ENCODE results near the gene ASPSCR1. TPM values are rescaled to one million over a fixed set of nuclear protein-coding genes. Genes with fewer than 3 reads are reported as not detected.

The ASPSCR1 gene
- total RNA-seq, 2 donors from 2014 or later = 38.1 to 40.1 TPM

DNA sequence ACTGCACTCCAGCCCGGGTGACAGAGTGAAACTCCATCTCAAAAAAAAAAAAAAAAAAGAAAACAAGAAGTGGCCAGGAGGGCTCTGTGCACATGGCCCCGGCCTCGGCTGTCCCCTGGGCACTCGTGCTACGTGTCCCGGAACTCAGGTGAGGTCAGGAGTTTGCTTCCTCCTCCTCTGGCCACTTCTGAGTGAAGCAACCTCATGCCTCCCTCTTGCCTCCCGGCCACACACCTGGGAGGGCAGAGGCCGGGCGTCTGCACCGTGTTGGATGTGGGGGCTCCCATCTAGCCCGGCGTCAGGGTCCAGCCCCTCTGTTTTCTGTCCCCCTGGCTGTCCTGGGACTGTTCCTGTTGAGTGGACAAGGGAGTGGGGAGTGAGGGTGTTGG is 22.2 kb downstream of the ASPSCR1 start:
- H3K4me1 Mint-ChIP-seq = peaks cover 3% of the 10 kb centered on the region
- H3K4me3 Mint-ChIP-seq = no peak overlapping the region
- no peaks in the 10 kb centered on the region for H3K36me3 Mint-ChIP-seq (ENCODE audit: low read depth)
- ATAC-seq (no peak), DNase-seq (no peak)
- no peaks in the 10 kb centered on the region for H3K27me3 Mint-ChIP-seq
- H3K9me3 ChIP-seq (ENCODE audit: control insufficient read depth, low read length, poor library complexity, severe bottlenecking) = no peaks in the 10 kb centered on the region
- no peak overlapping the region for H3K27ac Mint-ChIP-seq

GRCh38 chr17:81999976-82000802 is 22.8 kb downstream of the ASPSCR1 start:
- no peaks in the 10 kb centered on the region for H3K9me3 ChIP-seq (ENCODE audit: control insufficient read depth, low read length, poor library complexity, severe bottlenecking)
- ATAC-seq = no peak
- peaks cover 3% of the 10 kb centered on the region for H3K4me1 Mint-ChIP-seq
- no peak overlapping the region for H3K27ac Mint-ChIP-seq
- no peak for DNase-seq
- no peaks in the 10 kb centered on the region for H3K27me3 Mint-ChIP-seq
- H3K4me3 Mint-ChIP-seq = no peak overlapping the region
- H3K36me3 Mint-ChIP-seq (ENCODE audit: low read depth) = no peaks in the 10 kb centered on the region

DNA sequence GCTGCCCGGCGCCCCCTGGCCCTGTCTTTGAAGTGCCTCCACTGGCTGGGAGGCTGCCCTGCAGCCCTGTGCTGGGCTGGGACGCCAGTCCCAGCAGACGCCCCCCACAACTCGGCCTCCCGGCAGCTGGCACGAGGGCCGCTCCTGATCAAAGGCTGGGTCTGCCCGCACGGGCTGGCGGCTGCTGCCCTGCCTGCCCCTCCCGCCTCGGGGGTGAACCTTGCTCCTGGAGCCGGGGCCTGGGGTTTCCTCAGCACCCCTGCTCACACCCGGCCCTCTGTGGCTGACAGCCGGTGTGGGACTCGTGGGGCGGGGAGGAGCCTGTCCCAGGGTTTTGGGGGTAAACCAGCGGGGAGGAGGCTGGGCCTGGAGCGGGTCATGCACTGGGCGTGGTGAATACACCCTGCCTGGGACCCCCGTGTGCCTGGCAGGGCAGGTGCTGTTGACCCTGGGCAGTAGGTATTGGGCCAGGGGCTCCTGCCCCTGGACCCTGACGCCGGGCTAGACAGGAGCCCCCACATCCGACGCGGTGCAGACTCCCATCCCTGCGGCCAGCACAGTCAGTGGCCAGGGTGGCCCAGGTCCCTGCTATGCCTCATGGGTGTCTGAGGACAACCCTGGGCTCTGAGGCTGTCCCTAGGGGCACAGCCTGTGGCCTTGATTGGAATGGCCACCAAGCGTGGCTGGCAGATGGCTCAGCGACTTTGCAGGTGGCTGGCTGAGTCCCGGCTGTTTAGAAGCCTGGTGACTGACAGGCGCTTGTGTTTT is 23.6 kb downstream of the ASPSCR1 start:
- ATAC-seq = no peak
- H3K9me3 ChIP-seq (ENCODE audit: control insufficient read depth, low read length, poor library complexity, severe bottlenecking) = no peaks in the 10 kb centered on the region
- no peak overlapping the region for H3K27ac Mint-ChIP-seq
- peaks cover 3% of the 10 kb centered on the region for H3K4me1 Mint-ChIP-seq
- DNase-seq = no peak
- H3K4me3 Mint-ChIP-seq = no peak overlapping the region
- H3K27me3 Mint-ChIP-seq = no peaks in the 10 kb centered on the region
- no peaks in the 10 kb centered on the region for H3K36me3 Mint-ChIP-seq (ENCODE audit: low read depth)

DNA sequence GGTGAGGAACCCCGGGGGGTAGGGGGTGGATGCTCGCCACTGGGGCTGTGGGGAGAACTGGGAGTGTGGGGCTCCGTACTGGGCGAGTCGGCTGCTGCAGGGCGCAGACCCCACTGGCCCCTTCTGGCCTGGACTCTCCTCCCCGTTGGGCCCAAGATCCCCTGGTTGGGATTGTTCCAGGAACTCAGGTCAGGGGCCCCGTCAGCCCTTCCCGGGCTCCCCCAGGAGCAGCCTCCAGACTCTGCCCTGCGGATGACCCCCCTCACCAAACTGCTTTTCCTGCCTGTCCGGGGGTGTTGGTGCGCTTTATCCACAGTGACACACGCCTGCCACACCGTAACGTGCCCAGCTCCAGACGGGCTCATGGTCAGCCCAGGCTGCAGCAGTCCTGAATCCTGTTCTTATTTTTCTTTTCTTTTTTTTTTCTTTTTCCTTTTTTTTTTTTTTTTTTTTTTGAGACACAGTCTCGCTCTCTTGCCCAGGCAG is 24.2 kb downstream of the ASPSCR1 start:
- no peaks in the 10 kb centered on the region for H3K9me3 ChIP-seq (ENCODE audit: control insufficient read depth, low read length, poor library complexity, severe bottlenecking)
- H3K4me1 Mint-ChIP-seq = peaks cover 3% of the 10 kb centered on the region
- no peak overlapping the region for H3K4me3 Mint-ChIP-seq
- no peaks in the 10 kb centered on the region for H3K36me3 Mint-ChIP-seq (ENCODE audit: low read depth)
- ATAC-seq = no peak
- no peak overlapping the region for H3K27ac Mint-ChIP-seq
- H3K27me3 Mint-ChIP-seq = no peaks in the 10 kb centered on the region
- DNase-seq = no peak

DNA sequence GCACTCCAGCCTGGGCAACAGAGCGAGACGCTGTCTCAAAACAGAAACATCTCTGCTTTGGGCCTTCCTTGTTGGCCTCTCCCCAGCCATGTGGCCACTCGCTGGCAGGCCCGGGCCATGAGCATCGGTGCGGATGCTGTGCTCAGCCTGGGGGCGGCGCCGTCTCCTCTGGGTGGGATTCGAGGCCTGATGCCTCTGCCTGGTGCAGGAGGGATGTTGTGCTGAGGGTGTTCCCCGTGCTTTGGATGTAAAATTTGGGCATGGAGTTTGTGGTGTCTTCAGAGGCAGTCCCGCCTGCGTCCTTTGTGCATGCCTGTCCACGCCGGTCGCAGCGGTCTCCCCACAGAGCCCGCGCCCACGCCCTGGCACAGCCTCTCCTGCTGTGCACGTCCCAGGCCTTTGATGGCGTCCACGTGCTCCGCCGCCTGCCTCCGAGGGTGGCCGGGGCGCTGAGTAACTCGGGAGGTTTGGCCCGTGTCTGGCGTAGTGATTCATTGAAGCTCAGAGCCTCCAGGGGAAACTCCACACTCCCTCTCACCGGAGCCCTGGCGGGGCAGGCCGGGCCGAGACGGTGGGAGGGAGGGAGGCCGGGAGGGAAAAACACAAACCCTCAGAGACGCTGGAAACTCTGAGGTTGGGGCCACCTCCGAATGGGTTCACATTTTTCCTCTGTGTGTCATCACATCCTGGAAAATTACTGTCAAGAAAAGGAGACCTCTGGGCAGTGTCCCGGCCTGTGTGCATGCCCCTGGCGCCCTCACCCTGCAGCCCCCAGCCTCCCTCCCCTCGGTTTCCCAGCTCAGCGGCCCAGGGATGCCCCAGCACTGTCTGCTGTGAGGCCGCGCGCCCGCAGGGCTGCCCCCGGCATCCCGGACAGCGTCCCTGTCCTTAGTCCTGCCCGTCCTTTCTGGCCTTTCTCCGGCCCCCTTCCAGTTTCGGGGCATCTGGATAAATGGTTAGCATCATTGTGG is 26.3 kb downstream of the ASPSCR1 start:
- no peak for DNase-seq
- peak; percentile 51 for ATAC-seq
- Mint-ChIP-seq H3K4me3 (no peak overlapping the region), H3K4me1 (no peaks in the 10 kb centered on the region), H3K27me3 (no peaks in the 10 kb centered on the region), H3K27ac (no peak overlapping the region), H3K36me3 (ENCODE audit: low read depth) (no peaks in the 10 kb centered on the region)
- H3K9me3 ChIP-seq (ENCODE audit: control insufficient read depth, low read length, poor library complexity, severe bottlenecking) = no peaks in the 10 kb centered on the region

GRCh38 chr17:82004517-82005455 is 27.4 kb downstream of the ASPSCR1 start:
- DNase-seq (no peak), ATAC-seq (no peak)
- no peaks in the 10 kb centered on the region for H3K36me3 Mint-ChIP-seq (ENCODE audit: low read depth)
- no peaks in the 10 kb centered on the region for H3K27me3 Mint-ChIP-seq
- H3K4me1 Mint-ChIP-seq = no peaks in the 10 kb centered on the region
- no peak overlapping the region for H3K4me3 Mint-ChIP-seq
- H3K9me3 ChIP-seq (ENCODE audit: control insufficient read depth, low read length, poor library complexity, severe bottlenecking) = no peaks in the 10 kb centered on the region
- H3K27ac Mint-ChIP-seq = no peak overlapping the region

DNA sequence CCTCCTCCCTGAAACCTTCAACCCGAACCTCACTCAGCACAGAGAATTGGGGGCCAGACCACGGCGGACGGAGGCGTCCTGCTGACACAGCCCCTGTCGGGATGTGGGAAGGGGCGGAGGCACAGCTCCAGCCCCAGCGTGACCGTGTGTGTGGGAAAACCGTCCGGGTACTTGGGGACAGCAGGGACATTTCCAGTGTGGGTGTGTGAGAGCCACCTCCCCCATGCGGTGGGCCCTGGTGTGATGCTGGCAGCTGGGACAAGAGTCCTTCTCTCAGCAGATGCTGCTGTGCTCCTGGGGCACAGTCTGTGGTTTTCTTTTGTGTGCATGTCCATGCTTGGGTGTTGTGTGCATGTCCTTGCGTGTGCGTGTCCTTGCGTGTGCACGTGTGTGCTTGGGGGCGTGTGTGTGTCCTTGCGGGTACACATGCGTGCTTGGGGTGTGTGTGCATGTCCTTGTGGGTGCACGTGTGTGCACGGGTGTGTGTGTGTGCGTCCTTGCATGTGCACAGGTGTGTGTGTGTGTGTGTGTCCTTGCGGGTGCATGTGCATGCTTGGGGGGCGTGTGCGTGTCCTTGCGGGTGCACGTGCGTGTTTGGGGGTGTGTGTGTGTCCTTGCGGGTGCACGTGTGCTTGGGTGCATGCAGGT is 28.4 kb downstream of the ASPSCR1 start:
- H3K4me1 Mint-ChIP-seq = no peaks in the 10 kb centered on the region
- H3K36me3 Mint-ChIP-seq (ENCODE audit: low read depth) = no peaks in the 10 kb centered on the region
- no peak overlapping the region for H3K4me3 Mint-ChIP-seq
- no peak overlapping the region for H3K27ac Mint-ChIP-seq
- DNase-seq (no peak), ATAC-seq (no peak)
- no peaks in the 10 kb centered on the region for H3K27me3 Mint-ChIP-seq
- H3K9me3 ChIP-seq (ENCODE audit: control insufficient read depth, low read length, poor library complexity, severe bottlenecking) = no peaks in the 10 kb centered on the region

- no peaks in the 10 kb centered on the region for H3K36me3 Mint-ChIP-seq (ENCODE audit: low read depth)
- H3K9me3 ChIP-seq (ENCODE audit: control insufficient read depth, low read length, poor library complexity, severe bottlenecking) = no peaks in the 10 kb centered on the region
- H3K4me1 Mint-ChIP-seq = no peaks in the 10 kb centered on the region
- H3K4me3 Mint-ChIP-seq = no peak overlapping the region
- H3K27ac Mint-ChIP-seq = no peak overlapping the region
- ATAC-seq = no peak
- H3K27me3 Mint-ChIP-seq = no peaks in the 10 kb centered on the region
- no peak for DNase-seq
Observed at GRCh38 chr17:82006468-82007227, 29.2 kb downstream of the ASPSCR1 start.

- no peak overlapping the region for H3K27ac Mint-ChIP-seq
- H3K27me3 Mint-ChIP-seq = no peaks in the 10 kb centered on the region
- no peak overlapping the region for H3K4me3 Mint-ChIP-seq
- DNase-seq = no peak
- no peaks in the 10 kb centered on the region for H3K36me3 Mint-ChIP-seq (ENCODE audit: low read depth)
- H3K9me3 ChIP-seq (ENCODE audit: control insufficient read depth, low read length, poor library complexity, severe bottlenecking) = no peaks in the 10 kb centered on the region
- ATAC-seq = no peak
- H3K4me1 Mint-ChIP-seq = no peaks in the 10 kb centered on the region
Observed at GRCh38 chr17:82007228-82007494, 29.7 kb downstream of the ASPSCR1 start.

GRCh38 chr17:82007495-82008257 is 30.2 kb downstream of the ASPSCR1 start:
- H3K4me3 Mint-ChIP-seq = peak overlapping the region; percentile 19
- no peaks in the 10 kb centered on the region for H3K9me3 ChIP-seq (ENCODE audit: control insufficient read depth, low read length, poor library complexity, severe bottlenecking)
- H3K36me3 Mint-ChIP-seq (ENCODE audit: low read depth) = no peaks in the 10 kb centered on the region
- no peak overlapping the region for H3K27ac Mint-ChIP-seq
- no peaks in the 10 kb centered on the region for H3K27me3 Mint-ChIP-seq
- ATAC-seq = no peak
- no peak for DNase-seq
- H3K4me1 Mint-ChIP-seq = no peaks in the 10 kb centered on the region

All from T-helper 17 cell (primary cell).